OCI-LY1 (cell line): Measurements from ENCODE around the gene LONRF2.

Experiments used
- H2AFZ ChIP-seq: fragments of 200-600 bp; sonication (generic), shearing (Covaris generic); 2 replicates; pipeline ENCODE4 v1.6.0; 2014; ENCODE audit warnings: antibody characterized with exemption, mild to moderate bottlenecking, low read length
- H3F3A ChIP-seq: fragments of 200-600 bp; sonication (generic), shearing (Covaris generic); 2 replicates; pipeline ENCODE4 v1.6.0; 2014; ENCODE audit warnings: mild to moderate bottlenecking, antibody characterized with exemption, low read length, moderate library complexity; ENCODE audit not compliant: insufficient read depth
- H3K27ac ChIP-seq: fragments of 200-600 bp; sonication (generic); 2 replicates; pipeline ENCODE4 v1.5.1; 2014; ENCODE audit warnings: low read length, mixed run types, mild to moderate bottlenecking, low read depth; ENCODE audit not compliant: poor library complexity, severe bottlenecking
- H3K27me3 ChIP-seq: fragments of 200-600 bp; sonication (generic); 2 replicates; pipeline ENCODE4 v1.6.0; 2014; ENCODE audit warnings: antibody characterized with exemption, mild to moderate bottlenecking, low read length, moderate library complexity; ENCODE audit not compliant: insufficient read depth
- H3K36me3 ChIP-seq: fragments of 200-600 bp; sonication (generic); 2 replicates; pipeline ENCODE4 v1.6.1; 2014; ENCODE audit warnings: mild to moderate bottlenecking, antibody characterized with exemption, low read length, moderate library complexity, mixed read lengths; ENCODE audit not compliant: insufficient read depth
- H3K4me1 ChIP-seq: fragments of 200-600 bp; sonication (generic); 2 replicates; pipeline ENCODE4 v1.5.1; 2014; ENCODE audit warnings: mild to moderate bottlenecking, low read length, moderate library complexity; ENCODE audit not compliant: insufficient read depth, severe bottlenecking
- H3K4me2 ChIP-seq: fragments of 200-600 bp; sonication (generic), shearing (Covaris generic); 2 replicates; pipeline ENCODE4 v1.6.1; 2014; ENCODE audit warnings: low read length
- H3K4me3 ChIP-seq: fragments of 200-600 bp; sonication (generic); 2 replicates; pipeline ENCODE4 v1.5.1; 2014; ENCODE audit warnings: low read length, low read depth, mild to moderate bottlenecking, mixed read lengths; ENCODE audit not compliant: poor library complexity, severe bottlenecking
- H3K79me2 ChIP-seq: fragments of 200-600 bp; shearing (Covaris generic); 2 replicates; pipeline ENCODE4 v1.6.1; 2016; ENCODE audit warnings: mixed run types, low read length, mixed read lengths; ENCODE audit not compliant: insufficient read depth
- H3K9ac ChIP-seq: fragments of 200-600 bp; sonication (generic), shearing (Covaris generic); 2 replicates; pipeline ENCODE4 v1.6.1; 2014; ENCODE audit warnings: mild to moderate bottlenecking, low read length, mixed read lengths
- H3K9me2 ChIP-seq: fragments of 200-600 bp; sonication (generic), shearing (Covaris generic); 2 replicates; pipeline ENCODE4 v1.6.1; 2014; ENCODE audit warnings: low read depth, mild to moderate bottlenecking, low read length, mixed read lengths
- H3K9me3 ChIP-seq: fragments of 200-600 bp; shearing (Covaris generic); 2 replicates; pipeline ENCODE4 v1.6.1; 2014; ENCODE audit warnings: low read length, mixed read lengths
- H4K20me1 ChIP-seq: fragments of 200-600 bp; sonication (generic), shearing (Covaris generic); 2 replicates; pipeline ENCODE4 v1.6.0; 2016; ENCODE audit warnings: mild to moderate bottlenecking, low read length; ENCODE audit not compliant: insufficient read depth
- CTCF ChIP-seq: fragments of 200-600 bp; sonication (generic), shearing (Covaris generic); IDR thresholded peaks from 2 replicates; pipeline ENCODE4 v1.5.1; 2017; ENCODE audit warnings: mild to moderate bottlenecking, antibody characterized with exemption, low read length, moderate library complexity, mixed read lengths
- EZH2 ChIP-seq: fragments of 200-600 bp; sonication (generic), shearing (Covaris generic); IDR thresholded peaks from 2 replicates; pipeline ENCODE4 v1.8.0; 2017; ENCODE audit warnings: borderline replicate concordance, mixed run types, mild to moderate bottlenecking, antibody characterized with exemption, low read length, moderate library complexity, mixed read lengths

Gene LONRF2

GRCh38 chr2:100266126-100266525 lies 56.2 kb downstream of the LONRF2 start:
- no peaks in the 10 kb centered on the region for H4K20me1 ChIP-seq
- H3K27me3 ChIP-seq, result peaks cover 6% of the 10 kb centered on the region; the same call in 1 of the 2 replicates
- no peaks in the 10 kb centered on the region for H3K9me3 ChIP-seq
- no peak overlapping the region for H3K9ac ChIP-seq
- H3K4me1 ChIP-seq, result no peaks in the 10 kb centered on the region
- no peak overlapping the region for H3K4me3 ChIP-seq
- H3K36me3 ChIP-seq, result peaks cover 5% of the 10 kb centered on the region; the same call in 1 of the 2 replicates
- H3K4me2 ChIP-seq, result no peak overlapping the region
- H3K27ac ChIP-seq, result no peak overlapping the region
- no peaks in the 10 kb centered on the region for H3F3A ChIP-seq
- H3K9me2 ChIP-seq, result no peaks in the 10 kb centered on the region
- no peak overlapping the region for H2AFZ ChIP-seq
- TF ChIP-seq CTCF (no peak), EZH2 (no peak)
- H3K79me2 ChIP-seq, result no peaks in the 10 kb centered on the region

DNA sequence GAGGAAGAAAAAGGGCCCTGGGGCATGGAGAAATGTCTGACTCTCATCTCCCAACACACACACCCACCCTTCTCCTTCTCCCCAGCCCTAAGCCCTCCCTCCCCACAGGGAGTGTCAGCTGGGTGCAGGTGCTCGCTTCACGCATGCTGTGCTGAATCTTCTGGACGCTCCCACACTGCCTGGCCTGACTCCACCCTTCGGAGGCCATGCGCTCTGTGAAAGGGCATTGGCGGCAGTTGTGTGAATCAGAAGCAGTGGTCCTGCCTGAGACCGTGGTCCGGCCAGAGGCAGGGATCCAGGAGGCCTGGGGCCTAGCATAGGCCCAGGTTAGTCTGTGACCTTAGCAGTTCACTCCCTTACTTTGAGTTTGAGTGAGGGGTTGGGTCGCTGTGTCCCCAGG lies 57.1 kb downstream of the LONRF2 start:
- no peak overlapping the region for H3K4me3 ChIP-seq
- TF ChIP-seq EZH2, result no peak
- no peak for TF ChIP-seq CTCF
- no peak overlapping the region for H3K9ac ChIP-seq
- no peaks in the 10 kb centered on the region for H3K9me2 ChIP-seq
- no peak overlapping the region for H3K4me2 ChIP-seq
- no peaks in the 10 kb centered on the region for H3F3A ChIP-seq
- no peaks in the 10 kb centered on the region; the same call in 1 of the 2 replicates for H3K27me3 ChIP-seq
- H3K27ac ChIP-seq, result no peak overlapping the region
- H3K36me3 ChIP-seq, result no peaks in the 10 kb centered on the region
- H3K9me3 ChIP-seq, result no peaks in the 10 kb centered on the region
- H3K79me2 ChIP-seq, result no peaks in the 10 kb centered on the region
- H4K20me1 ChIP-seq, result no peaks in the 10 kb centered on the region
- H2AFZ ChIP-seq, result no peak overlapping the region
- peaks cover 9% of the 10 kb centered on the region for H3K4me1 ChIP-seq

DNA sequence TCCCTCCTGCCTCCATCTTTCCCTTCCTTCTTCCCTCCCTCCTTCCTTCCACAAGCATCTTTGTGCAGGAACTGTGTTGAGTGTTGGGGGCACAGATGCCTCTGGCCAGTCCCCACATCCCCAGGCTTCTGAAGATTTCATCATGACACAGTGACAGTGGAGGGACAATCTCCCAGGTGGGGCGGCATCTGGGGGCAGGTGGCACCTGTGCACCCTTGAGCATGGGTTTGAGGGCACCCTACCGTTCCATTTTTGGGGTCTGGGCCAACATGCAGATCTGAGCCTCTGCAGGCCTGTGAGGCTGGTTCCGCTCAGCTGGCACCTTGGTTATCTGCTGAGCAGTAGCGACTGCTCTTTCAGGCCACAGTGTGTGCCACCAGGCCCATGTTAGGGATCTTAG lies 57.6 kb downstream of the LONRF2 start:
- Histone ChIP-seq H3K4me1 (peaks cover 14% of the 10 kb centered on the region), H3K79me2 (no peaks in the 10 kb centered on the region), H3K4me3 (no peak overlapping the region), H3K27me3 (no peaks in the 10 kb centered on the region; the same call in 1 of the 2 replicates), H3K4me2 (no peak overlapping the region), H2AFZ (no peak overlapping the region), H3K27ac (no peak overlapping the region), H3K9me3 (no peaks in the 10 kb centered on the region), H4K20me1 (no peaks in the 10 kb centered on the region), H3K9me2 (no peaks in the 10 kb centered on the region), H3K9ac (no peak overlapping the region), H3K36me3 (no peaks in the 10 kb centered on the region), H3F3A (no peaks in the 10 kb centered on the region)
- TF ChIP-seq EZH2, result no peak
- TF ChIP-seq CTCF, result no peak
